Measurements from ENCODE around the gene TYK2.
"Not testable (repeated sequence)": the region's sequence is repeated elsewhere in the genome, so short reads cannot be mapped to it uniquely, and the experiment has no call there.

TYK2 gene

GRCh38 chr19:10368101-10368803 lies 12.1 kb downstream of the TYK2 start:
- no peak for DNase-seq

GRCh38 chr19:10366950-10367512 lies 13.3 kb downstream of the TYK2 start:
- not testable (repeated sequence) for DNase-seq

GRCh38 chr19:10365518-10365917 lies 14.9 kb downstream of the TYK2 start:
- DNase-seq, result no peak

GRCh38 chr19:10364644-10365043 lies 15.7 kb downstream of the TYK2 start:
- DNase-seq, result no peak

GRCh38 chr19:10363789-10364281 lies 16.5 kb downstream of the TYK2 start:
- no peak for DNase-seq

GRCh38 chr19:10362259-10362658 lies 18.1 kb downstream of the TYK2 start:
- DNase-seq, result no peak

- no peak for DNase-seq
Observed at GRCh38 chr19:10361569-10362011, 18.8 kb downstream of the TYK2 start.

GRCh38 chr19:10356431-10356830 lies 23.9 kb downstream of the TYK2 start:
- no peak for DNase-seq

- peak; percentile 59 to 70 for DNase-seq
Observed at GRCh38 chr19:10353793-10354391, 26.5 kb downstream of the TYK2 start.

GRCh38 chr19:10352764-10353671 lies 27.4 kb downstream of the TYK2 start:
- DNase-seq, result no peak

- no peak for DNase-seq
Observed at GRCh38 chr19:10346509-10346908, 33.9 kb downstream of the TYK2 start.

GRCh38 chr19:10344780-10345179 lies 35.6 kb downstream of the TYK2 start:
- no peak for DNase-seq

- no peak for DNase-seq
Observed at GRCh38 chr19:10343495-10343894, 36.9 kb downstream of the TYK2 start.

- DNase-seq, result no peak
Observed at GRCh38 chr19:10339977-10340376, 40.4 kb downstream of the TYK2 start.

GRCh38 chr19:10339380-10339960 lies 40.9 kb downstream of the TYK2 start, which contains the start of gene ICAM3:
Gene ICAM3, minus strand, starts transcription at chr19:10339624. Its CDS starts 10 bp downstream, at chr19:10339614.
- peak; percentile 71 to 76 for DNase-seq

GRCh38 chr19:10338940-10339339 lies 41.4 kb downstream of the TYK2 start:
- DNase-seq, result peak in 1 of 2 donors; percentile 30

GRCh38 chr19:10336725-10337124 lies 43.6 kb downstream of the TYK2 start:
- not testable (repeated sequence) for DNase-seq

- DNase-seq, result no peak
Observed at GRCh38 chr19:10335352-10335985, 44.9 kb downstream of the TYK2 start.

- DNase-seq, result peak; percentile 53 to 74
Observed at GRCh38 chr19:10334588-10335351, 45.6 kb downstream of the TYK2 start.

GRCh38 chr19:10333758-10334587 lies 46.4 kb downstream of the TYK2 start:
- no peak for DNase-seq

Data from stimulated activated CD4-positive, alpha-beta T cell treated with anti-CD3 and anti-CD28 coated beads, Interleukin-2, amount 100 ng/mL, for 24 hours (primary cell).